ENCODE measurements around the gene MEPCE.

- no peak for TF ChIP-seq CTCF (IDR thresholded peaks at IDR 0.05; ENCODE audit: insufficient read depth, low read length, poor library complexity, severe bottlenecking)
- TF ChIP-seq EZH2phosphoT487 (conservative IDR thresholded peaks at IDR 0.05; ENCODE audit: low read length), result no peak
Measured at GRCh38 chr7:100400041-100400440, 29.6 kb upstream of the MEPCE start.

All from SU-DHL-6 (cell line).